ENCODE measurements around the gene TBX19.
A peak's percentile ranks its signal among the peaks of the same experiment; 100 is the strongest.

TBX19 gene

GRCh38 chr1:168340781-168341482, 60.3 kb downstream of the TBX19 start:
- no peak overlapping the region for H3K4me3 ChIP-seq (ENCODE audit: low read length)
- DNase-seq (ENCODE audit: low read depth): no peak
- TF ChIP-seq, protein P1, sequence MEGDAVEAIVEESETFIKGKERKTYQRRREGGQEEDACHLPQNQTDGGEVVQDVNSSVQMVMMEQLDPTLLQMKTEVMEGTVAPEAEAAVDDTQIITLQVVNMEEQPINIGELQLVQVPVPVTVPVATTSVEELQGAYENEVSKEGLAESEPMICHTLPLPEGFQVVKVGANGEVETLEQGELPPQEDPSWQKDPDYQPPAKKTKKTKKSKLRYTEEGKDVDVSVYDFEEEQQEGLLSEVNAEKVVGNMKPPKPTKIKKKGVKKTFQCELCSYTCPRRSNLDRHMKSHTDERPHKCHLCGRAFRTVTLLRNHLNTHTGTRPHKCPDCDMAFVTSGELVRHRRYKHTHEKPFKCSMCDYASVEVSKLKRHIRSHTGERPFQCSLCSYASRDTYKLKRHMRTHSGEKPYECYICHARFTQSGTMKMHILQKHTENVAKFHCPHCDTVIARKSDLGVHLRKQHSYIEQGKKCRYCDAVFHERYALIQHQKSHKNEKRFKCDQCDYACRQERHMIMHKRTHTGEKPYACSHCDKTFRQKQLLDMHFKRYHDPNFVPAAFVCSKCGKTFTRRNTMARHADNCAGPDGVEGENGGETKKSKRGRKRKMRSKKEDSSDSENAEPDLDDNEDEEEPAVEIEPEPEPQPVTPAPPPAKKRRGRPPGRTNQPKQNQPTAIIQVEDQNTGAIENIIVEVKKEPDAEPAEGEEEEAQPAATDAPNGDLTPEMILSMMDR (conservative IDR thresholded peaks at IDR 0.05; ENCODE audit: low read length): no peak

GRCh38 chr1:168341483-168341975, 60.9 kb downstream of the TBX19 start:
- DNase-seq (ENCODE audit: low read depth): peak; percentile 63
- no peak overlapping the region for H3K4me3 ChIP-seq (ENCODE audit: low read length)
- TF ChIP-seq, protein P1 (conservative IDR thresholded peaks at IDR 0.05; ENCODE audit: low read length): no peak

DNA sequence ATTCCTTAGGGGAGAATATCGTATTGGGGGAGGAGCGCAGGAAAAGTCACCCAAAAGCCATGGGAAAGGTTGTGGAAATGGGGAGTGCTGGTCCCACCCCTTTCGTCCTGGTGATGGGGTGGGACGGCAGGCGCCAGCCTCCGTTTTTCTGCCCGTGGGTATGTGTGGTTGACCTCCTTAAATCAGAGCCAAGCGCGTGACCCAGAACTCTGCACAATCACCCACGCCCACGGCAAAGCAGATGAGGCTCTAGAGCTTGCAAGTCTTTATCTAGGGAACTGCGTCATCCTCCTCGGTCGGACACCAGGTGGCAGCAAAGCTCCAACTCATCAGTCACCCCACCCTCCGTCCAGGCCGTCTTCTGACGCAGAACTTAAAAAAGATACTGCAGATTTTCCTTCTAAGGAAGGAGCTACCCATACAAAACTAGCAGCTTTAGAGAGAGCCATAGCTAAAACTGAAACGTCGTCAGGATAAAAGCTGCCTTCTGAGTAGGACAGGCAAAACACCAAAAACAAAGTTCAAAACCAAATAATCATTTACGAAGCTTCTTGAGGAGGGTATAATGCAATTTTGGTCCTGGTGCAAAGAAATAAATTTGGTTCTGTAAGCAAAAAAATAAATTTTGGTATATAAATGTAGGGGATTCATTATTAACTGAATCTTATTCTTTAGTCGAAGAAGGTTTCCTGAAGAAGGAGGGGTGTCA, 62.0 kb downstream of the TBX19 start:
- DNase-seq (ENCODE audit: low read depth): peak; percentile 90
- peak overlapping the region; percentile 44 for H3K4me3 ChIP-seq (ENCODE audit: low read length)
- TF ChIP-seq, protein P1 (conservative IDR thresholded peaks at IDR 0.05; ENCODE audit: low read length): peak; percentile 88

DNA sequence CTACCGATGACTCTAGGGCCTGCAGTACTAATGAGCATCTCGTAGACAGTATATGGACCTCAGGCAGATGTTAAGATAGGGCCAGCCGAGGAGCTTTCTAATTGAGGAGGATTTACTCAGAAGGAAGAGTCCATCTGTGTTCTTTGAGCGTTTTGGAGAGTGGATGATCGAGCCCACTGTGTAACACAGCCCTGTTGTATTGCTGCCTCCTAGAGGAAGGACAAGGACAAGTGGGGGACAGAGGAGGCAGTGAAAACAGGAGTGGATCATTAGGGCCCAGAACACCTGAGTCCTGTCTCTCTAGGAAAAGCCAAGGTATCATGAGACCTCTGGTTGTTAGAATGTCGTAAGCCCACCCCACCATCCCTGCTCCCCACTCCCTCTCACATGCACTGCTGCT, 62.9 kb downstream of the TBX19 start:
- TF ChIP-seq, protein P1 (conservative IDR thresholded peaks at IDR 0.05; ENCODE audit: low read length): peak; percentile 16; the same call in 1 of the 2 replicates
- no peak overlapping the region for H3K4me3 ChIP-seq (ENCODE audit: low read length)
- no peak for DNase-seq (ENCODE audit: low read depth)

- no peak for DNase-seq (ENCODE audit: low read depth)
- TF ChIP-seq, protein P1 (conservative IDR thresholded peaks at IDR 0.05; ENCODE audit: low read length): no peak
- no peak overlapping the region for H3K4me3 ChIP-seq (ENCODE audit: low read length)
Observed at GRCh38 chr1:168344517-168344916, 63.8 kb downstream of the TBX19 start.

- DNase-seq (ENCODE audit: low read depth): no peak
- TF ChIP-seq, protein P1 (conservative IDR thresholded peaks at IDR 0.05; ENCODE audit: low read length): no peak
Observed at GRCh38 chr1:168345939-168346338, 65.3 kb downstream of the TBX19 start.

DNA sequence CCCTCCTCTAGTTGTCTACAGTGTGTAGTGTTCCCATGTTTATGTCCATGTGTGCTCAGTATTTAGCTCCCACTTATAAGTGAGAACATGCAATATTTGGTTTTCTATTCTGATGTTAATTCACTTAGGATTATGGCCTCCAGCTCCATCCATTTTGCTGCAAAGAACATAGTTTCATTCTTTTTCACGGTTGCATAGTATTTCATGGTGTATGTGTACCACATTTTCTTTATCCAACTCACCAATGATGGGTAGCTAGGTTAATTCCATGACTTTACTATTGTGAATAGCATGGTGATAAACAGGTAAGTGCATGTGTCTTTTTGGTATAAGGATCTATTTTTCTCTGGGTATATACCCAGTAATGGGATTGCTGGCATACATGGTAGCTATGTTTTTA, 67.0 kb downstream of the TBX19 start:
- TF ChIP-seq, protein P1 (conservative IDR thresholded peaks at IDR 0.05; ENCODE audit: low read length): no peak
- no peak overlapping the region for H3K4me3 ChIP-seq (ENCODE audit: low read length)
- no peak for DNase-seq (ENCODE audit: low read depth)

More at GRCh38 chr1:168345939-168346338, 65.3 kb downstream of the TBX19 start:
- no peak overlapping the region for H3K4me3 ChIP-seq (ENCODE audit: low read length)

Measured in AG10803 (cell line).